Liver (tissue), 9 donors: ENCODE data around the gene CDIPT. TPM values are rescaled to one million over a fixed set of nuclear protein-coding genes. Genes with fewer than 3 reads are reported as not detected.

Experiments used
- DNase-seq: peaks from one replicate; pipeline ENCODE4 v3.0.0-alpha.2; 2017; ENCODE audit warnings: low spot score
- H3K27ac ChIP-seq, 2 donors: one replicate each; pipeline ENCODE4 v1.7.0; 2013; ENCODE audit warnings: inconsistent platforms in 2 of 2, low read length in 2 of 2, control low read depth in 1 of 2, low read depth in 1 of 2, mild to moderate bottlenecking in 1 of 2
- H3K27me3 ChIP-seq, 4 donors: one replicate each; pipeline versions ENCODE4 v1.6.1 to v1.7.0; 2013; ENCODE audit warnings: low read length in 3 of 4, inconsistent platforms in 1 of 4, mild to moderate bottlenecking in 1 of 4, moderate library complexity in 1 of 4; ENCODE audit not compliant: control insufficient read depth in 4 of 4, insufficient read depth in 4 of 4
- H3K36me3 ChIP-seq, 4 donors: one replicate each; pipeline versions ENCODE4 v1.6.1 to v1.7.0; 2013; ENCODE audit warnings: low read length in 3 of 4, mild to moderate bottlenecking in 3 of 4, low read depth in 1 of 4, moderate library complexity in 1 of 4; ENCODE audit not compliant: control insufficient read depth in 4 of 4, insufficient read depth in 3 of 4
- H3K4me1 ChIP-seq, 4 donors: one replicate each; pipeline versions ENCODE4 v1.6.1 to v1.7.0; 2013; ENCODE audit warnings: low read length in 3 of 4, mild to moderate bottlenecking in 3 of 4, moderate library complexity in 1 of 4; ENCODE audit not compliant: control insufficient read depth in 4 of 4, insufficient read depth in 4 of 4
- H3K4me3 ChIP-seq, 3 donors: one replicate each; pipeline versions ENCODE4 v1.6.1 to v1.7.0; 2013; ENCODE audit warnings: low read length in 3 of 3, control low read depth in 1 of 3, low read depth in 1 of 3, mild to moderate bottlenecking in 1 of 3
- H3K9ac ChIP-seq, 2 donors: one replicate each; pipeline ENCODE4 v1.7.0; 2013; ENCODE audit warnings: low read length in 2 of 2, mild to moderate bottlenecking in 2 of 2, moderate library complexity in 2 of 2, control low read depth in 1 of 2, low read depth in 1 of 2
- H3K9me3 ChIP-seq, 4 donors: one replicate each; pipeline versions ENCODE4 v1.6.1 to v1.7.0; 2013; ENCODE audit warnings: low read length in 3 of 4; ENCODE audit not compliant: control insufficient read depth in 4 of 4
- ATF3 ChIP-seq: IDR thresholded peaks from 2 replicates; pipeline ENCODE4 v1.6.1; 2016; ENCODE audit warnings: antibody characterized with exemption
- CTCF ChIP-seq: fragments of 150-350 bp; IDR thresholded peaks from 2 replicates; pipeline ENCODE4 v1.5.1; 2017; ENCODE audit warnings: improper control_type of control experiment, low read depth, low read length; ENCODE audit not compliant: missing input control
- EGR1 ChIP-seq, 2 donors: IDR thresholded peaks; 2 replicates each; pipeline ENCODE4 v1.6.1; 2016 to 2018; ENCODE audit warnings: antibody characterized with exemption in 2 of 2, low read depth in 2 of 2
- FOXA1 ChIP-seq: IDR thresholded peaks from 2 replicates; pipeline ENCODE4 v1.6.1; 2016; ENCODE audit warnings: antibody characterized with exemption
- FOXA2 ChIP-seq: IDR thresholded peaks from 2 replicates; pipeline ENCODE4 v1.6.1; 2016; ENCODE audit warnings: antibody characterized with exemption
- GABPA ChIP-seq, 2 donors: IDR thresholded peaks in 1 of 2; conservative IDR thresholded peaks in 1 of 2; 2 replicates each; pipeline ENCODE4 v1.6.1; 2016; ENCODE audit warnings: antibody characterized with exemption in 2 of 2, mild to moderate bottlenecking in 1 of 2, moderate library complexity in 1 of 2
- HNF4A ChIP-seq, 2 donors: conservative IDR thresholded peaks; 2 replicates each; pipeline ENCODE4 v1.6.1; 2016; ENCODE audit warnings: antibody characterized with exemption in 2 of 2, mild to moderate bottlenecking in 2 of 2
- HNF4G ChIP-seq: IDR thresholded peaks from 2 replicates; pipeline ENCODE4 v1.6.1; 2016; ENCODE audit warnings: antibody characterized with exemption
- JUND ChIP-seq, 2 donors: IDR thresholded peaks; 2 replicates each; pipeline ENCODE4 v1.6.1; 2016; ENCODE audit warnings: antibody characterized with exemption in 2 of 2
- MAX ChIP-seq: IDR thresholded peaks from 2 replicates; pipeline ENCODE4 v1.6.1; 2016; ENCODE audit warnings: antibody characterized with exemption
- NR2F2 ChIP-seq: IDR thresholded peaks from 2 replicates; pipeline ENCODE4 v1.6.1; 2016; ENCODE audit warnings: antibody characterized with exemption
- RAD21 ChIP-seq, 2 donors: IDR thresholded peaks; 2 replicates each; pipeline ENCODE4 v1.6.1; 2016; ENCODE audit warnings: antibody characterized with exemption in 2 of 2, mild to moderate bottlenecking in 2 of 2
- REST ChIP-seq: IDR thresholded peaks from 2 replicates; pipeline ENCODE4 v1.6.1; 2016; ENCODE audit warnings: antibody characterized with exemption, mild to moderate bottlenecking
- RXRA ChIP-seq, 2 donors: IDR thresholded peaks; 2 replicates each; pipeline ENCODE4 v1.6.1; 2017 to 2018; ENCODE audit warnings: antibody characterized with exemption in 2 of 2, mild to moderate bottlenecking in 1 of 2
- SP1 ChIP-seq: IDR thresholded peaks from 2 replicates; pipeline ENCODE4 v1.6.1; 2018; ENCODE audit warnings: antibody characterized with exemption, mild to moderate bottlenecking
- TAF1 ChIP-seq: conservative IDR thresholded peaks from 2 replicates; pipeline ENCODE4 v1.6.1; 2016; ENCODE audit warnings: antibody characterized with exemption, mild to moderate bottlenecking
- YY1 ChIP-seq: IDR thresholded peaks from 2 replicates; pipeline ENCODE4 v1.6.1; 2016; ENCODE audit warnings: antibody characterized with exemption, mild to moderate bottlenecking
- ZBTB33 ChIP-seq: IDR thresholded peaks from 2 replicates; pipeline ENCODE4 v1.6.1; 2016; ENCODE audit warnings: antibody characterized with exemption
- WGBS: extraction: QIAGEN DNeasy Blood & Tissue Kit; methylation state at CpG from one replicate; pipeline ENCODE4 v1.1.7; 2013; 5-methylcytosine and 5-hydroxymethylcytosine counted together
- polyA plus RNA-seq, 2 donors: library from polyadenylated mRNA; stranded (reverse) in 1 of 2; unstranded in 1 of 2; fragments of 200-250 nt in 1 of 2; fragments of >200 nt in 1 of 2; fragmentation: Nextera tagmentation in 1 of 2; extraction: Ambion mirVana in 1 of 2; gene quantifications; one replicate each; pipeline versions ENCODE4 v1.2.1 to v1.2.3, GENCODE V29; 2013 to 2015
- total RNA-seq, 2 donors: library from RNA; depleted of rRNA; stranded (reverse); fragments of >200 nt; gene quantifications; one replicate each; pipeline ENCODE4 v1.2.3, GENCODE V29; 2014
- donor health status: healthy.
- donor health status: healthy.
- donor health status: healthy.
- donor health status: healthy.
- donor health status: healthy.

Gene CDIPT
- total and polyA plus RNA-seq, 4 donors: 31.4 to 102 (median 38.4) TPM

GRCh38 chr16:29816694-29817441 lies 46.2 kb downstream of the CDIPT start:
- TF ChIP-seq HNF4A (conservative IDR thresholded peaks at IDR 0.05) (no peak), CTCF (peak; percentile 6)
- H3K27ac ChIP-seq: peak overlapping the region; percentile 84 to 93
- H3K9ac ChIP-seq: peak overlapping the region; percentile 5 to 83
- DNase-seq: peak; percentile 58
- peaks cover 17 to 55% (median 39%) of the 10 kb centered on the region in 4 donors for H3K4me1 ChIP-seq
- H3K4me3 ChIP-seq: peak overlapping the region; percentile 79 to 90 (median 89)
- peaks cover 0 to 9% (median 0%) of the 10 kb centered on the region in 4 donors for H3K36me3 ChIP-seq
- no peaks in the 10 kb centered on the region for H3K9me3 ChIP-seq
- 3% methylated on average over 37 of the region's 37 CpGs for WGBS
- no peaks in the 10 kb centered on the region for H3K27me3 ChIP-seq

- no peaks in the 10 kb centered on the region for H3K9me3 ChIP-seq
- H3K27me3 ChIP-seq: no peaks in the 10 kb centered on the region
- peak; percentile 65 for TF ChIP-seq SP1
- TF ChIP-seq HNF4A (conservative IDR thresholded peaks at IDR 0.05): peak; percentile 0 to 45
- peak in 1 of 2 donors; percentile 70 for TF ChIP-seq GABPA (IDR thresholded peaks at IDR 0.05 in 1 of 2, conservative IDR thresholded peaks at IDR 0.05 in 1 of 2)
- TF ChIP-seq TAF1: peak; percentile 70
- no peak for TF ChIP-seq HNF4G
- peak; percentile 100 for TF ChIP-seq YY1
- TF ChIP-seq CTCF: peak; percentile 64
- peak; percentile 69 to 74 for TF ChIP-seq RAD21 (IDR thresholded peaks at IDR 0.05)
- no peak for TF ChIP-seq EGR1 (IDR thresholded peaks at IDR 0.05; ENCODE audit: low read depth in 2 of 2)
- peak; percentile 85 for TF ChIP-seq MAX
- TF ChIP-seq ZBTB33: peak; percentile 82
- TF ChIP-seq FOXA1: peak; percentile 34
- TF ChIP-seq NR2F2: peak; percentile 32
- peak; percentile 35 to 53 for TF ChIP-seq RXRA (IDR thresholded peaks at IDR 0.05)
- no peak for TF ChIP-seq JUND (IDR thresholded peaks at IDR 0.05)
- TF ChIP-seq FOXA2: no peak
- peak; percentile 59 for TF ChIP-seq REST
- no peak for TF ChIP-seq ATF3
- H3K4me3 ChIP-seq: peak within 1 kb of the TSS; percentile 79 to 90 (median 89)
- peak within 1 kb of the TSS; percentile 84 to 93 for H3K27ac ChIP-seq
- DNase-seq: peak; percentile 97
- H3K36me3 ChIP-seq: peaks cover 0 to 9% (median 0%) of the 10 kb centered on the region in 4 donors
- H3K9ac ChIP-seq: peak within 1 kb of the TSS; percentile 5 to 83
- H3K4me1 ChIP-seq: peaks cover 14 to 53% (median 38%) of the 10 kb centered on the region in 4 donors
- under 1% methylated on average over 70 of the region's 70 CpGs for WGBS
Measured at GRCh38 chr16:29815793-29816693, 47.0 kb downstream of the CDIPT start, which contains the start of gene PAGR1. Gene PAGR1, plus strand, starts transcription at chr16:29816152. Its CDS starts 374 bp downstream, at chr16:29816526.
